ENCODE results near the gene C2orf68.

The C2orf68 gene

DNA sequence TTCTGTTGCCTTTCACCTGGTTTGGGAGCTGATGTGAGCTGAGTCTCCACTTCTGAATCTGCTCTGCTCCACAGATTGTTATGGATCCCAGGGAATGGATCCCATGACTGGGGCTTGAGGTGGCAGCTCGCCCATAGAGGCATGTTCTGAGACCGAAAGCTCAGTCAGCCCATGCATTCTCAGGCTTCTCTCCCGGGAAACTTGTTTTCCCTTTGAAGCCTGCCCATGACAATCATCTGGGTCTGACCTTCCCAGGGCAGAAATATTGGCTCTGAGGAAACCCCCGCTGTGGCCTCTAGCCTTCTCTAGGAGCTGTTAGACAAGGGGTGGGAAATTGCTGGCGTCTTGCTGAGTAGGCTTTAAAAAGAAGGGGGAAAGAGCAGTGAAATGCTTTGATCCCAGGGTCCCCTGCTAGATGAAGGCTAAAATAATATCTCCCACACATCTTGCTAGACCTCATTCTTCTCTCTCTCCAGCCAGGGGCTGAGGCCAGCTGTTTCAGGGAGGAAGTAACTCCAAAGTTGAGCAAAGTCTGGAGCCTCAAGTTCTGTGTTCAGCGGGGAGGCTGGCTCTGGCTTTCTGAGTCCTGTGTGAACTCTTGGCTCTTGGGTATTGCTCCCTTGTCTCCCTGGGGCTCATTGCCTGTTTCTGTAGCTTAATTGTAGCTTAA, 32.5 kb downstream of the C2orf68 start:
- no peak for TF ChIP-seq EGR1 (IDR thresholded peaks at IDR 0.05)
- TF ChIP-seq RAD21 (IDR thresholded peaks at IDR 0.05; ENCODE audit: low read depth), result no peak
- no peak for TF ChIP-seq EP300 (IDR thresholded peaks at IDR 0.05; ENCODE audit: borderline replicate concordance)
- TF ChIP-seq TEAD4 (IDR thresholded peaks at IDR 0.05), result no peak
- TF ChIP-seq CREB1 (IDR thresholded peaks at IDR 0.05; ENCODE audit: low read depth), result no peak
- TF ChIP-seq NFIC (IDR thresholded peaks at IDR 0.05), result no peak
- TF ChIP-seq FOXM1 (IDR thresholded peaks at IDR 0.05; ENCODE audit: borderline replicate concordance, low read depth), result no peak
- TF ChIP-seq TCF12 (IDR thresholded peaks at IDR 0.05; ENCODE audit: low read depth), result no peak
- no peak for TF ChIP-seq TAF1 (IDR thresholded peaks at IDR 0.05; ENCODE audit: low read depth)
- TF ChIP-seq CEBPB (IDR thresholded peaks at IDR 0.05), result no peak
- TF ChIP-seq ZBTB7A (IDR thresholded peaks at IDR 0.05; ENCODE audit: low read depth), result no peak
- no peak for TF ChIP-seq YY1 (IDR thresholded peaks at IDR 0.05; ENCODE audit: low read depth)
- TF ChIP-seq, protein P1, sequence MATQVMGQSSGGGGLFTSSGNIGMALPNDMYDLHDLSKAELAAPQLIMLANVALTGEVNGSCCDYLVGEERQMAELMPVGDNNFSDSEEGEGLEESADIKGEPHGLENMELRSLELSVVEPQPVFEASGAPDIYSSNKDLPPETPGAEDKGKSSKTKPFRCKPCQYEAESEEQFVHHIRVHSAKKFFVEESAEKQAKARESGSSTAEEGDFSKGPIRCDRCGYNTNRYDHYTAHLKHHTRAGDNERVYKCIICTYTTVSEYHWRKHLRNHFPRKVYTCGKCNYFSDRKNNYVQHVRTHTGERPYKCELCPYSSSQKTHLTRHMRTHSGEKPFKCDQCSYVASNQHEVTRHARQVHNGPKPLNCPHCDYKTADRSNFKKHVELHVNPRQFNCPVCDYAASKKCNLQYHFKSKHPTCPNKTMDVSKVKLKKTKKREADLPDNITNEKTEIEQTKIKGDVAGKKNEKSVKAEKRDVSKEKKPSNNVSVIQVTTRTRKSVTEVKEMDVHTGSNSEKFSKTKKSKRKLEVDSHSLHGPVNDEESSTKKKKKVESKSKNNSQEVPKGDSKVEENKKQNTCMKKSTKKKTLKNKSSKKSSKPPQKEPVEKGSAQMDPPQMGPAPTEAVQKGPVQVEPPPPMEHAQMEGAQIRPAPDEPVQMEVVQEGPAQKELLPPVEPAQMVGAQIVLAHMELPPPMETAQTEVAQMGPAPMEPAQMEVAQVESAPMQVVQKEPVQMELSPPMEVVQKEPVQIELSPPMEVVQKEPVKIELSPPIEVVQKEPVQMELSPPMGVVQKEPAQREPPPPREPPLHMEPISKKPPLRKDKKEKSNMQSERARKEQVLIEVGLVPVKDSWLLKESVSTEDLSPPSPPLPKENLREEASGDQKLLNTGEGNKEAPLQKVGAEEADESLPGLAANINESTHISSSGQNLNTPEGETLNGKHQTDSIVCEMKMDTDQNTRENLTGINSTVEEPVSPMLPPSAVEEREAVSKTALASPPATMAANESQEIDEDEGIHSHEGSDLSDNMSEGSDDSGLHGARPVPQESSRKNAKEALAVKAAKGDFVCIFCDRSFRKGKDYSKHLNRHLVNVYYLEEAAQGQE (IDR thresholded peaks at IDR 0.05; ENCODE audit: low read depth), result no peak

DNA sequence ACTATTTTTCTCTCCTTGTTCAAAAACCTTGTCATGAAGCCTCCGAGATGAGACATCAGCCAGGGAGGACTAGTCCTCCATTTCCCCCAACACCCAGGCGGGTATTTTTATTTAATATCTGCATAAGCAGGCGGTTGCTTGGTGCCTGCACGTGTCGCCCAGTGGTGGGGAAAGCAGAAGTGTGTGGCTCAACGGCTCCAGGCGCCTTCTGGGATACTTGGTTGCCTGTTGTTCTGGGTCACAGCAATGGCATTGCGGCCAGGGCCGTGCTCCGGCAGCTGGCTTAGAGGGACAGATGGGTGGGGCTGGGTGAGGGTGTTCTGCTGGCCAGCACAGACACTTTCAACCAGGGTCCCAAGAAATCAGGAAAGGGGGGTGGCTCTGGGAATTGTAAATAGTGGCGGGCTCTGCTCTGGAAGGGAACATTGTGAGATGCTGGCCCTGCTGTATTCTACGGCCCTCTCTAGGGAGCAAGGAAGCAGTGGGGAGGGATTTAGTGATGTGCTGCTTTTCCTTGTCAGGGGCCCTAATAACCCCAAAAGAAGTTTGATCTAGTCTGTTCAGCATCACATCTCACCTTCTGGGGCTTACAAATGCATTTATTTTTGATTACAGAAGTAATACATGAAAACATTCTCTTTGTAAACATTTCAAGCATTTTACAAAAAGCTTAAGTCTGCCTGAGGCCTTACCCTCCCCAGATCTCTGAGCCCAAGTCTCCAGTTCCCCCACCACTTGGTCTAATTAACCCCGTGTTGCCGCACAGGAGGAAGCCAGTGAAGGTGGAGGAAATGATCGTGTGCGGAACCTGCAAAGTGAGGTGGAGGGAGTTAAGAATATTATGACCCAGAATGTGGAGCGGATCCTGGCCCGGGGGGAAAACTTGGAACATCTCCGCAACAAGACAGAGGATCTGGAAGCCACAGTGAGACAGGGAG, 33.4 kb downstream of the C2orf68 start:
- TF ChIP-seq CREB1 (IDR thresholded peaks at IDR 0.05; ENCODE audit: low read depth), result no peak
- no peak for TF ChIP-seq TAF1 (IDR thresholded peaks at IDR 0.05; ENCODE audit: low read depth)
- TF ChIP-seq EGR1 (IDR thresholded peaks at IDR 0.05), result no peak
- no peak for TF ChIP-seq CEBPB (IDR thresholded peaks at IDR 0.05)
- TF ChIP-seq TCF12 (IDR thresholded peaks at IDR 0.05; ENCODE audit: low read depth), result no peak
- TF ChIP-seq TEAD4 (IDR thresholded peaks at IDR 0.05), result no peak
- no peak for TF ChIP-seq YY1 (IDR thresholded peaks at IDR 0.05; ENCODE audit: low read depth)
- TF ChIP-seq ZBTB7A (IDR thresholded peaks at IDR 0.05; ENCODE audit: low read depth), result no peak

DNA sequence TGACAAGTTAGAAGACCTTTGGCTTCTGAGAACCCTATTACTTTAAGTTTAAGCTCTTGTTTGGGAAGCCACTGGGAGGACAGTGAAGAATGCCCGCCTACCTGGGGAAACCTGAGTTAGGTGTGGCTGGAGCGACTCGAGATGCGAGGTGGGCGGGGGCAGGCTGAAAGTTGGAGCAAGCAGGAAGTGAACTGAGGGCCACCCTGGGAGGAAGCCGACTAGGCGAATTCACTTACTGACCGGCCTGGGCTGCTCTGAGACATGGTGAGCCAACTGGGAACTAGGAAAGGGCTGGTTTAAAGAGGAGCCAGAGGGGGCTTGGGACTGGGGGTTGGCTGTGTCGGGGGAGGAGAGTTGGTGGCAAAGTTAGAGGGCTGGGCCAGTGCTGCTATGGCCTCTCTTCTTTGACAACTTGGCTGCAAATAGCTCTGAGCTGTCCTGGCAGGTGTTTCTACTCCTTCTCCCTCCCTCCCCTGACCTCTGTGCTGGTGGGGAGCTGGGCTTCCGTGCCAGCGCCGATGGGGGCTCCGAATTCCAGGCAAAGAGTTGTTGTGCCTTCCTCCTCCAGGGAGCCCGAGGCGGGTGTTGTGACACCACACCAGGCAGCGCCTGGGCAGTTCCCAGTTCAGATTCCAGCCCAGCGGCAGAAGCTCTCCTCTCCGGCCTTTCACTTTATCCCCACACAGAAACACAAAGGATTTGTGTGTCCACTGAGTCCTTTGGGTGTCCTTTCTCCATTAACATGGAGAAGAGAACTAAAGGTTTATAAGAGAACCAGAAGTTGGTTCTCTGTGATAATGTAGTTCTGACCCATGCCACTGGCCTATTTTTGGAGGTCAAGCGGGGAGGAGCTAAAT, 34.3 kb downstream of the C2orf68 start, which contains the start of gene VAMP8:
TSS of gene VAMP8 (plus strand) at position 201 of the 857 bp plus-strand sequence. CDS start at position 262, 61 bp downstream.
- TF ChIP-seq, protein P1 (IDR thresholded peaks at IDR 0.05; ENCODE audit: low read depth), result no peak
- TF ChIP-seq ZBTB7A (IDR thresholded peaks at IDR 0.05; ENCODE audit: low read depth) (no peak), CEBPB (IDR thresholded peaks at IDR 0.05) (no peak), CREB1 (IDR thresholded peaks at IDR 0.05; ENCODE audit: low read depth) (no peak), NFIC (IDR thresholded peaks at IDR 0.05) (no peak), TAF1 (IDR thresholded peaks at IDR 0.05; ENCODE audit: low read depth) (no peak), TEAD4 (IDR thresholded peaks at IDR 0.05) (no peak)
- TF ChIP-seq, protein P2, sequence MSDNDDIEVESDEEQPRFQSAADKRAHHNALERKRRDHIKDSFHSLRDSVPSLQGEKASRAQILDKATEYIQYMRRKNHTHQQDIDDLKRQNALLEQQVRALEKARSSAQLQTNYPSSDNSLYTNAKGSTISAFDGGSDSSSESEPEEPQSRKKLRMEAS (IDR thresholded peaks at IDR 0.05), result no peak

DNA sequence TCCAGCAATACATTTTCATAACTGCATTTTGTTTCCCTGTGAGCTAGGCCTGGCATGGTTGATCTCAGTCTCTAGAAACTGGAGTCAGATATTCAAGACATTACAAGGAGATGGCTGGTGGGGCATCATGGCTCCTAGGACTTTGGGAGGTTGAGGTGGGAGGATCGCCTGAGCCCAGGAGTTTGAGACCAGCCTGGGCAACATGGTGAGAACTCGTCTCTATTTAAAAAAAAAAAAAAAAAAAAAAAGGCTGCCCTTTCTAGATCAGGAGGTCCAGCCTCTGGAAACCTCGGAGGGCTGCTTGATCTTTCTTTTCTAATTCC, 34.8 kb downstream of the C2orf68 start:
- no peak for TF ChIP-seq EP300 (IDR thresholded peaks at IDR 0.05; ENCODE audit: borderline replicate concordance)
- TF ChIP-seq YY1 (IDR thresholded peaks at IDR 0.05; ENCODE audit: low read depth), result no peak
- TF ChIP-seq RAD21 (IDR thresholded peaks at IDR 0.05; ENCODE audit: low read depth), result no peak

DNA sequence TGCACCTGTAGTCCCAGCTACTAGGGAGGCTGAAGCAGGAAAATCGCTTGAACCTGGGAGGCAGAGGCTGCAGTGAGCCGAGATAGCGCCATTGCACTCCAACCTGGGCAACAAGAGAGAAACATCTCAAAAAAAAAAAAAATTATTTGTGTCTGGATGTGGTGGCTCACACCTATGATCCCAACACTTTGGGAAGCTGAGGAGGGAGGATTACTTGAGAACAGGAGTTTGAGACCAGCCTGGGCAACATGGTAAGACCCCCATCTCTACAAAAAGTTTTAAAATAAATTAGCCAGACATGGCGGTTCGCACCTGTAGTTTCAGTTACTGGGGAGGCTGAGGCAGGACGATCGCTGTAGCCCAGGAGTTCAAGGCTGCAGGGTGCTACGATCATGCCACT, 36.1 kb downstream of the C2orf68 start:
- TF ChIP-seq, protein P2 (IDR thresholded peaks at IDR 0.05), result no peak
- TF ChIP-seq CEBPB (IDR thresholded peaks at IDR 0.05), result no peak
- TF ChIP-seq CREB1 (IDR thresholded peaks at IDR 0.05; ENCODE audit: low read depth), result no peak
- no peak for TF ChIP-seq TCF12 (IDR thresholded peaks at IDR 0.05; ENCODE audit: low read depth)
- no peak for TF ChIP-seq TEAD4 (IDR thresholded peaks at IDR 0.05)
- no peak for TF ChIP-seq RAD21 (IDR thresholded peaks at IDR 0.05; ENCODE audit: low read depth)
- TF ChIP-seq, protein P3, sequence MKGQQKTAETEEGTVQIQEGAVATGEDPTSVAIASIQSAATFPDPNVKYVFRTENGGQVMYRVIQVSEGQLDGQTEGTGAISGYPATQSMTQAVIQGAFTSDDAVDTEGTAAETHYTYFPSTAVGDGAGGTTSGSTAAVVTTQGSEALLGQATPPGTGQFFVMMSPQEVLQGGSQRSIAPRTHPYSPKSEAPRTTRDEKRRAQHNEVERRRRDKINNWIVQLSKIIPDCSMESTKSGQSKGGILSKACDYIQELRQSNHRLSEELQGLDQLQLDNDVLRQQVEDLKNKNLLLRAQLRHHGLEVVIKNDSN (IDR thresholded peaks at IDR 0.05), result no peak
- no peak for TF ChIP-seq TAF1 (IDR thresholded peaks at IDR 0.05; ENCODE audit: low read depth)
- no peak for TF ChIP-seq FOXM1 (IDR thresholded peaks at IDR 0.05; ENCODE audit: borderline replicate concordance, low read depth)
- TF ChIP-seq EP300 (IDR thresholded peaks at IDR 0.05; ENCODE audit: borderline replicate concordance), result no peak
- no peak for TF ChIP-seq NFIC (IDR thresholded peaks at IDR 0.05)
- no peak for TF ChIP-seq YY1 (IDR thresholded peaks at IDR 0.05; ENCODE audit: low read depth)
- TF ChIP-seq, protein P1 (IDR thresholded peaks at IDR 0.05; ENCODE audit: low read depth), result no peak
- no peak for TF ChIP-seq ZBTB7A (IDR thresholded peaks at IDR 0.05; ENCODE audit: low read depth)
- no peak for TF ChIP-seq EGR1 (IDR thresholded peaks at IDR 0.05)
